GM18508 (cell line): Measurements from ENCODE around the gene SLC25A13.
"Not testable (repeated sequence)": the region's sequence is repeated elsewhere in the genome, so short reads cannot be mapped to it uniquely, and the experiment has no call there.

ENCODE experiments used
- ATAC-seq: cut with Tn5 transposase; IDR thresholded peaks from one replicate; pipeline ENCODE4 v1.9.1; 2021; ENCODE audit warnings: moderate number of reproducible peaks; ENCODE audit not compliant: insufficient read depth, unreplicated experiment

Gene SLC25A13

DNA sequence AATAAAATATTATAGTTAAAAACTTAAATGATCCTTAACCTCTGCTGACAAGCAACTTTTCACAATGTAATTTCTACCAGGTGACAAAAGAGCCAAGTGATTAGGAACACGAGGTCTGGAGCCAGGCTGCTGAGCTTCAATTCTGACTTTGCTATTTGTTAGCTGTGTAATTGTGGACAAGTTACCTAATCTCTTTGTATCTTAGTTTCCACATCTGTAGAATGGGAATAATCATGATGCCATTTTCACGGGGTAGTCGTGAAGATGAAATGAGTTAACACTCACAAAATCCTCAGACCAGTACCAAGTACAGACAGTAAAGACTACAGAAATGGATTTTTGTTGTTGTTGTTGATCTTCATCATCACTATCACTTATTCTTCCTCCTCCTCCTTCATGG, 144.5 kb downstream of the SLC25A13 start:
- no peak for ATAC-seq

DNA sequence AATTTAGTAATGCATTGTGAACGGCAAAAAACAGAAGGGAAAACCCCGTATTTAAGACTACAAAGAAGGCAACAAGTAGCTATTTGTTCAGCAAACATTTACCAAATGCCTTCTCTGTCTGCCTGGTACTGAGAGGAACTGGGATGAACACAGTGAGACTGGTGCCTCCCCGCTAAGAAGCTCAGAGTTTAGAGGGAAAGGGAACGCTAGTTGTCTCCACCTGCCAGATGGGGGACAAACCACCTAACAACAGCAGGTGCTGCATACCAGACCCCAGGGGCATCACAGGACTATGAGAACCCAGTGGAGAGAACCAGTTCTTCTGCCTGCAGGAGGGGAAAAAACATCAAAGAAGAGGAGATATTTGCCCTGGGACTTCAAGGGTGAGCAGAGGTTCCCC, 147.1 kb downstream of the SLC25A13 start:
- no peak for ATAC-seq

DNA sequence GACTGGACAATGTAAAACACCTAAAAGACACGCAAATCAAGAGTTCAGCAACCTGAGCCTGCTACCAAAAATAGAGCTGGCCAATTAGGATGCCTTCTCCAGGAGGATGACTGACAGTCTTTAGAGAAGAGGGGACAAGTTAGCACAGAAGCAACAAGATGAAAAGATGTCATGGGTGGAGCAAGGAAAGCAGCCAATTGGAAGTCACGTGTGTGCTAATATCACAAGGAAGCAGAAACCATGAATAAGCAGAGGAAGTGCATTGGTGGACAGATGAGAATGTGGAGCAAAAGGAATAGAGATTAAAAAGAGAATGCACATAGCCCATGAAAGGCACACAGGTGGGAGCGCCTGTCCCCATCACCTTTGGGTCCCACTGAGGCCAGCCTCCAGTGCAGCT, 148.1 kb downstream of the SLC25A13 start:
- no peak for ATAC-seq

DNA sequence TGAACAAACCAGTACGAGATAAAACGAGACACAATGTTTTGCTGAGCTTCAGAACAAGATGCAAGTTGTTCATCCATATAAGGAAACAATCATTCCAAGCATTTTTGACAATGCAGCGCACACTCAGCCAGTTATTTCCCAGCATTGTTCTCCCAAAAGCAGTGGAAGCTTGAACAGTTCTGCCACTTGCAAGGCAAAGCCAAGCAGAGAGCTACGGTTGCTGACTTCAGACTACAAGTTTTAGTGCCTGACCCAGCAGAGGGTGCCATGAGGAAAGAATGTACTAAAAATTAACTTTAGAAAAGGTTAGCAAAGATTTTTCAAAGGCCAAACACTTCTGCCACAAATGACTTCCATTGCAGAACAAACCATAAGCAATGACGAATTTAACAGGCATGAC, 152.5 kb downstream of the SLC25A13 start:
- ATAC-seq = no peak

DNA sequence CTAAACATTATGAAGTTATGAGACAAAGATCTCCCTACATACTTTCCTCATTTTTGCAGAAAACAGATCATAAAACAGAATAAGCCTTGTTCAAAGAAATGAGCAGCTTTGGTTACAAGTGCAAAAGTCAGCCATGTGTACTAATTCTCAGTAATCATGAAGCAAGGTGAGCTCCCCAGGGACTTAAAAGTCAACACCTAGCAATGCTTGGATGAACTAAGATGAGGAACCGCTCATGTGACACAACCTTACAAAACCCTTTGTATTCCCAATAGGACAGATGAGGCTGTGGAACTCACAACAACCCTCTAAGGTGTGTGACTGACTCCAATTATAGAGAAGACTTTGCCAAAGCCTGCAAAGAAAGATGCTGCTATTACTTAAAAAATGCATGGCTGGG, 154.5 kb downstream of the SLC25A13 start:
- ATAC-seq = no peak

DNA sequence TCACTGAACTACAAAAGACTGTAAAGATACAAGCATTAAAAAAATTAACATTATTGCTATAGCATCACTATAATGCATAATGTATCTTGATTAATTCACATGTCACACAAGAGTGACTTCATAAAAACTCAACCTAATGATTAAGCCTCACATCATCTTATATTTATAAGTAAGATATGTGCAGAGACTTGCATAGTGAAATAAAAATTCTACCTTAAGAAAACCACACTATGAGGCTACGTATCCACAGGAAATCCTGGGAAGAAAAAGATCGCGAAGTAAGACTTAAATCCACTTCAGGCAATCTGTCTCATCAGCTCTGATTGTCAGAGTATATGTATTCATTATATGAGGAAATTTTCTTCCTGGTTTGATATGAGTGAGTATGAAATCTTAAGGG, 160.0 kb downstream of the SLC25A13 start:
- no peak for ATAC-seq

DNA sequence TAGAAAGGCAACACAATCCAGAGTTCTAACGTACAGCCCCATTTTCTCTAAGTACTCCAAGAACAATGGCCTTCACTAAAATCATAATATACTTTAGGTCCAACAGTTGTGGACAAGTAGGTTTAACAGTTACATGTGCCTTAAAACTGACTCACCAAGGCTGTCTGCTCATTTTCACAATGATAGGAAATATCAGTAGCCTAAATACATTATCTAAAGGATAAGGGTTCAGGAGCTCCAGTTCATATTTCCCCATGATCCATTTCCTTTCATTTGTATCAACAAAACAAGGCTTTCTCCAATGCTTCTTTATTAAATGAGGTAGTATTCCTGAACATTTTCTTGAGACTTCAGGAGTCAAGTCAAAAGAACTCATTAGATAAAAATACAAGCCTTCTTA, 164.0 kb downstream of the SLC25A13 start:
- no peak for ATAC-seq

DNA sequence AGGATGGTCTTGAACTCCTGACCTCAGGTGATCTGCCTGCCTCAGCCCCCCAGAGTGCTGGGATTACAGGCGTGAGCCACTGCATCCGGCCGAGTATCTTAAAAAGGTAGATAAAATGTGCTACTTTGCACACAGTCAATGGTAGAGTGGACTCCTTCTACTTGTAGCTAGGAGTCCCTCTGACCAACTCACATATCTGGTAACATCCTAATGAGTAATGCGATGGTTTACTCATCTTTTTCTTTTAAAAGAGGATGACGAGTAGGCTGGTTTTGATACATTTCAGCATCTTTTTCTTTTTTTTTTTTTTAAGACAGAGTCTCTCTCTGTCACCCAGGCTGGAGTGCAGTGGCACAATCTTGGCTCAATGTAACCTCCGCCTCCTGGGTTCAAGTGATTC, 167.4 kb downstream of the SLC25A13 start:
- not testable (repeated sequence) for ATAC-seq

DNA sequence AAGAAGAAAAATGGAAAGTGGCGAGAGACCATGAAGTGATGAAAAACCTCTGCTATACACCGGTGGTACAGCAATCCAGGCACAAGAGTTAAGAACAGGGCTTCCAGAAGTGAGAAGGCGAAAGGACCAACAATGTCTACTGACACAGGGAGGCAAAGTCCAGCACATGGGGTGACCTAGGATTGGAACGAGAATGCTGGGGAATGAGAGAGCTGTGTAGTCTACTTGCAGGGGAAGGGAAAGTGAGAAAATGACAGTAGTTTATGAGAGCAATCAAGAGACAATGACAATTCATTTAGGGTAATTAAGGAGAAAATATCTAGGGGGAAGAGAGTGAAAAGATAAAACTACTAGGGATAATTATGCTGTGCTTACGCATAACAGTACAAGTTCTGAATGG, 169.2 kb downstream of the SLC25A13 start:
- ATAC-seq = no peak

DNA sequence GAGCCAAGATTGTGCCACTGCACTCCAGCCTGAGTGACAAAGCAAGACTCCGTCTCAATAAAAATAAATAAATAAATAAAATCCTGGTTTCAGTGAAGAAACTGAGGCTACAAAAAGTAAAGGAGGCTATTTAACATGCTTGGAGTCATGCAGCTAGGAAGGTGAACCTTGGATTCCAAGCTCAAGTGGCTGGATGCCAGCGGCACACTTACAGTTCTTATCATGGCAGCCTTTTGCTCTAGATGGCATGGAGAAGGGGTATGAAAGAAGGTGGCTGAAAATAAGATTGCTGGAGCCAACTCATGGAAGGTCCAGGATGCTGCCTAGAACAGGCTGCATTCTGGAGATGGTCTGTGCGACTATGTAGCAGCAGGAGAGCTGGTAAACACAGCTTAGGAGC, 170.0 kb downstream of the SLC25A13 start:
- ATAC-seq = no peak

DNA sequence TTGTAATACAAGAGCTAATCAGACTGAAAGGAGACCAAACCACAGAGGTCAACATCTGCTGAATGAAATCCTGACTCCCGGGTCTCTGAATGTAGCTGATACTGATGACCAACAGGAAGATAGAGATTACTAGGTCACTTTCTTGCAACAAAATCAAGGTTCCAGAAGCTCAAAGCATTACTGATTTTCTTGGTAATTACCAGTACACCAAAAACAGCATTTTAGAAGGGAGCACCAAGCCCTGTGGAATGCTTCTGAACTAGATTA, 177.7 kb downstream of the SLC25A13 start:
- ATAC-seq = no peak

DNA sequence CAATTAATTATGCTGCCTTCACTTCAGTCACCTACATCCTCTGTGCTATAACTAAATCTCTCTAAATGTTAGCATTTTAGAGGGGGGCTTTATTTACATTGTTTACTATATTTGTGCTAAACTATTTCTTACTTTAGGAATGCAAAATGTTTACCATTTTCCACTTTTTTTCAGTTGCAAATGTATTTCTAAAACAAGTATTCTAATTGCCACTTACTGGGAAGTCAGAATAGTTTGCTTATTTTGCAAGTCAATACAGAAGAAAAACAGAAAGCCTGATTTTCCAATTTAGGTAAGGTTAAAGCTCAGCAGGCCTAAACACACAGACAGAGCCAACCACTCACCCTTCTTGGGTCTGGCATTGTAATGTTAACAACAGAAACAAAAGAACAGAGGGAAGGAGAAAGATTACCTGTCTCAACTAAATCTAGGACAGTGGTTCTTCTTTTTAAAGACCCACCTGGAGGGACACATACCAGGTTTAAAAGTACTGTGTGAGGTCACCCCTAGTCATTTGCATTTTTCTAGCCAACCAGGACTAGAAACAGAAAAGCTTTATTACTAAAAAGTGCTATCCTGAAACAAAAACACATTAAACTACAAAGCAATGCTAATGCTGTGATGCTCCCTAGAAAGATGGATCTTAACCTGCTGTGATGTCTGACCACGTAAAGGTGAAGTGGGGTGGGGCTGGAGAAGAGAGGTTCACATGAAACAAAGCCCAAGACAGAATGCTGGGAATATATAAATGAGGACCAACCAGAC, 178.2 kb downstream of the SLC25A13 start:
- no peak for ATAC-seq

DNA sequence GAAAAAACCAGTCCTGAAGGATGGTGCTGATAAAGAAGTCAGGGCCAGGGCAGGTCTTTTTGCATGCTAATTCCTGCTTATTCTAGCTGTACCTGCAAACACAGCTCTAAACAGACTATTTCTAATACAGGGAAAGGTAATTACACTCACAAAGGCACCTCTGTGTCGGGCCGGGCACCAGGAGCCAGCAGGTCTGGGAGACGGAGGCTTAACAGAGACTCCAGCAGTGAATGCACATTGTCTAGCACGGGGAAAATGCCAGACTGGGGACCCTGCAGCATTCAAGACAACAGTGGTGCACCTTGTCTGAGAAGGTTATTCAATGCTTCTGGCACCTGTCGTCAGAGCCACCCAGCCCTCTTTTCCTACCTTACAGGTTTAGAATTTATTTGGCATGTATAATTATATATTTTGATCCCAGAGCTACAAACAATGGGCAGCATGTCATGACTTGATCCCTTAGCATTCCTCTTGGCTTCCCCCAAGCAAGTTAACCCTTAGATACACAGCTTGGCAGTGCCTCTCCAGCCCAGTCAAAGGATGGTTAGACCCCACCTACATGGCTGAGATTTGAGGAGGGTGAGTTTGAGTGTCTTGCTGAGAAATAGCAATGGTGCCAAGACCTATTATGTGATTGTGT, 185.2 kb downstream of the SLC25A13 start:
- no peak for ATAC-seq

DNA sequence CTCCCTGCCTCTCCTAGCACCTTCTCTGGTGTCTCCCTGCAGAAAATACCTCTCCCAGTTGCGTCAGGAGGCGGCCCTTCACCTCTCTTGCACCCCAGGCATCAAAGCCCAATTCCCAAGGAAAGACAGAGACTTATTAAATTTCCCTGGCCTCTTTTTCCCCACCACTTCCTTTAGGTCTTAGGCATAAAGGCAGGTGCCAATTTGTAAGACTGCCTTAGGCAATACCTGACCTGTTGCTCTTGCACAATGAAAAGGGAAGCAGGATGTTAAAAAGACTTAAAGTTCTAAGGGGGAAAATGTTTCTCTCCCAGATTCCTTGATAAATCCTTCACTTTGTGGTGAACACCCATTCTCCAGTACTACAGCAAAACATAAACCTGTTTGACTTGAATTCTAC, 186.7 kb downstream of the SLC25A13 start:
- ATAC-seq = no peak

DNA sequence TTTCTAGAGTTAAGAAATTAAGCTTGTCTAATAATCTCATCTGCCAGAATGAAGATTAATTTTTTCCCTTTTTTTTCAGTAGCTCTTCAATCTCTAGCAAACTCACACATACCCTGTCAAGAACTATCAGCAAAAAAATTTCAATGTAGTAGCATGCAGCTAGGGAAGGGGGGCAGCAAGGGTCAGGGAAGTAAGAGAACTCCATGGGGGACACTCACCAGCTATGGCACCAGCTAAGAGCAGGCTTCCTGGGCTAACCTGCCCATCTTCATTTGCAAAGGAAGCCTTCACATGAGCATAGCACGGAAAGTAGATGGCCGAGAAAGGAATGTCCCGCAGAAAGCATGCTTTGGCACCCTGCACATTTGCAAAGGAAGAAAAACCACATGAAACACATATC, 190.4 kb downstream of the SLC25A13 start:
- ATAC-seq = no peak

DNA sequence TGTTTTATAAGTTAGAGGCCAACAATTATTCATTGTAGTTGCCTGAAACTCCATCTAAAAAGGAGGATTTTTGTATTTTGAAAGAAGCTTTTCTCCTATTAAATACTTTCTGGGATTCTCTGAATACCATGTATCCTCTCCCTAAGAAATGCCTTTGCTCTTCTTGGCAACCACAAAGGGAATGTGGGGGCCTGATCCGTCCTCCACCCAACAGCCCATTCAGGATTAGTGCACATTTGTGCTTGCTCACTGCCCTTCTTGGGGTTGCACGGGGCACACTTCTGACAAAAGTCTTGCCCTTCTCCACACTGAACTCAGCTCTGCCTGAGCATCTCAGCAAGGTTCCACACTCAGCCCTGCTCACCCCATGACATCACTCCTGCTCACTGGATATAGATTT, 194.2 kb downstream of the SLC25A13 start:
- no peak for ATAC-seq

DNA sequence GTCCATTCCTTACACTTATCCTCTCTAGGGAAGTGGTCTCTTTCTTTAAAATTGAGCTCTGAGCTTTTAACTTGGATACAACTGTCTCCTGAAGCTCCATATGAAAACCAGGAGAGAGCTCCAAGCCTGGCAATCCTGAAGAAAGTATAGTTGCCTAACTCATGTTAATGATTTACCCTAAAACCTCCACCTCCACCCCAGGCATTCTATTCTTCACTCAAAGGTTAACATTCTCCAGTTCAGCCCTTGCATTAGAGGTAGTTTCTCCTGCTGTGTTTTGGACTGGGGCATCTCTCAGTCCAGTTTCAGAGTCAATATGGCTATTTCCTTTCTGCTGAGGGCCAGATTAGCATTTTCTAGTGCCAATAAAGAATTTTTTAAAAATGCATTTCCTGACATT, 195.5 kb downstream of the SLC25A13 start:
- no peak for ATAC-seq

DNA sequence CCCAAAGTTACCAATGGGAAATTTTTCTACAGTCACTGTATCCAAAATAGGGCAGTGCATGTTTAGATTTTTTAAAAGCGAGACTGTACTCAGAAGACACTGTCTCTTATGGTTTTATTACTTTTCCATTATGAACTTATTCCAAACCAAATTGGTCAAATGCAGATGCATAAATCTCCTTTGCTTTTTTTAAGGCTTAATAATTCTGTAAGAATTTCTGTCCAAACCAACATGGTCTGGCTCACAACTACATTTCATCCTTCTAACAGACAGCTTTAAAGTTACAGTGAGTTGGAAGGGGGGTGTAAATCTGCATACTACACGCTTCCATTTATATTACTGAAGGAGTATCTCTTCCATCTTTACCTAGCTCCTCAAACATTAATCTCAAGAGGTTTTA, 199.2 kb downstream of the SLC25A13 start:
- ATAC-seq = no peak

DNA sequence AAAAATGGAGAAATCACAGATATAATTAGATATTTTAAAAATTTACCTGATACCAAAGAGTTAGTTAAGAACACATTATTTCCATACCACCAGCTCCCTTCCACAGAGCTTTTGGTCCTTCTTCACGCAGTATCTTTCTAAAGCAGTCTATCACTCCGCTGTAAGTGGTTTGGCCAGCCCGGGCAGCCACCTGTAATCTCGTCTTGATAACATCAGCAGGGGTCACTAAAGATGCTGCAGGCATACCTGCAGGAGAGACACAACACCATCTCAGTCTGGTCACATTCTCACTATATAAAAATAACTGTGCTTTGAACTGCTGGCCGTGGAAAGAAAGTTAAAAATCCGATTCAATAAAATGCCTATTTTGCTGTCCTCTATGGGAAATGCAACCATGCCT, 200.1 kb downstream of the SLC25A13 start:
- ATAC-seq = no peak

DNA sequence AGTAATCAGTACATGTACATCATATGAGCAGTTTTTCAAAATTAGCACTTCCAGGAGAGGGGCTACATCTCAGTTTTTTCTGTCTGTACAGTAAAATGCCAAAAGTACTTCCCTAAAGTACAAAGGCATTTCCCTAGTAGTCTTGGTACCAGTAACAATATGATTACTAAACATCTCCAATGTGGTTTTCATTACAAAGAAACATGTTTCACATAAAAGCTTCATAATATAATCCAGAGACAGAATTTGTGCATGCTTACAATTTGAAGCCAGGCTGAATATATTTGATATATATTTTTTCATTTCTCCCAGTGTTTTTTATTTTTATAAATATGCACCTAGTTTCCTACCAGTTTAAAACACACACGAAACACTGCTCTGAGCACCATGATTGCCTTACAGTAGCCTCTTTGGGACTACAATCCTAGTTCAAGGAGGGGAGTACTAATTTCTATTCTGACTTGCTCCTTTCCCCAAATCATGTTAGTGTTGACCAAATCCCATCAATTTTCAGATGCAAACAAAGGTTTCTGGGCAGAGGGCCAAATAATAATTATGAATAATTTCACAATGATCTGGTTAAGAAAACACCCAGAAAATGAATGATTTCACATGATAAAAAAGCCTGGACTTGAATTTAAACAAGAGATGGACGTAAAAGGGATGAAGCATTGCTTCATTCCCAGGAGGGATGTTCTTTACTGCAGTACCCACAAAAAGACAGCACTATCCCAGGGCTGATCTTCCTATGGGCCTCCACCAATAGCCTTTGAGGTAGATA, 201.3 kb downstream of the SLC25A13 start:
- no peak for ATAC-seq

DNA sequence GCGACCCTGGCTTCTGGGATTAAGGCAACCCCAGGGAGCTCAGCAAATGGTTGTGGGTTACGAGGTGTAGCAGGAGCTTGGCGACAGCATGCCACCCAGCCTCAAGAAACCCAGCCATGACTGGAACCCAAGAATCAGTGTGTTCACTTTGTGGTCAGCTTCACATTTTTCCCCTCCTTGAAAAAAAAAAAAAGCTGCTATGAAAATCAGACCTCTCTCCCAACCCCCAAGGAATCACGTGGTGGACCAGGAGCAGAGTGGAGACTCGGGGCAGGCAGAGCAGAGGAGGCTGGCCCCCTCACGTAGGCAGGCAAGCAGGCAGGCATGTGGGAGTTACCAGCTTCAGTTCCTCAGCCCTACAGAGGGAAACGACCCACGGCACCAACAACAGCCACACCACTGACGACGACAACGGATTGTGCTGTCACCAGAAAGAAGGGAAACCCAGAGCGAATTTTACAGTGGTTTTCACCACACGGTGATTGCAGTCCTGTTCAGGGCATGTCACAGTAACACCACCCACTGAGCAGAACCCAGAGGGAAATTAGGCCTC, 203.4 kb downstream of the SLC25A13 start:
- no peak for ATAC-seq
